SJCRH30 (cell line): ENCODE data around the gene SPATA13. TPM values are rescaled to one million over a fixed set of nuclear protein-coding genes. Genes with fewer than 3 reads are reported as not detected.
A peak's percentile ranks its signal among the peaks of the same experiment; 100 is the strongest.
"Not testable (repeated sequence)": the region's sequence is repeated elsewhere in the genome, so short reads cannot be mapped to it uniquely, and the experiment has no call there.

Experiments used
- DNase-seq, 2 experiments: peaks; one replicate each; pipeline ENCODE4 v3.0.0-alpha.2; 2015 to 2020
- H3K27ac ChIP-seq: fragments of 250-450 bp; sonication (Bioruptor Pico); 2 replicates; pipeline ENCODE4 v1.5.1; 2020; ENCODE audit warnings: mild to moderate bottlenecking, moderate library complexity
- H3K27me3 ChIP-seq: fragments of 250-450 bp; sonication (Bioruptor Pico); 2 replicates; pipeline ENCODE4 v1.5.1; 2020; ENCODE audit warnings: mild to moderate bottlenecking, moderate library complexity
- H3K36me3 ChIP-seq: fragments of 250-450 bp; sonication (Bioruptor Pico); 2 replicates; pipeline ENCODE4 v1.5.1; 2020; ENCODE audit warnings: mild to moderate bottlenecking, moderate library complexity
- H3K4me1 ChIP-seq: fragments of 250-450 bp; sonication (Bioruptor Pico); 2 replicates; pipeline ENCODE4 v1.5.1; 2020; ENCODE audit warnings: mild to moderate bottlenecking, moderate library complexity
- H3K4me3 ChIP-seq: fragments of 250-450 bp; sonication (Bioruptor Pico); 2 replicates; pipeline ENCODE4 v1.5.1; 2020; ENCODE audit warnings: mild to moderate bottlenecking, moderate library complexity
- H3K9me3 ChIP-seq: fragments of 250-450 bp; sonication (Bioruptor Pico); replicated peaks from 2 replicates; pipeline ENCODE4 v1.5.1; 2020; ENCODE audit warnings: mild to moderate bottlenecking, moderate library complexity
- total RNA-seq: library from RNA; depleted of rRNA; stranded (reverse); fragments of >200 nt; shearing (Covaris generic); gene quantifications from 2 replicates; pipeline ENCODE4 v1.2.3, GENCODE V29; 2014

SPATA13 gene
- total RNA-seq, 1 experiment from 2014 or later, result 23.0 TPM

DNA sequence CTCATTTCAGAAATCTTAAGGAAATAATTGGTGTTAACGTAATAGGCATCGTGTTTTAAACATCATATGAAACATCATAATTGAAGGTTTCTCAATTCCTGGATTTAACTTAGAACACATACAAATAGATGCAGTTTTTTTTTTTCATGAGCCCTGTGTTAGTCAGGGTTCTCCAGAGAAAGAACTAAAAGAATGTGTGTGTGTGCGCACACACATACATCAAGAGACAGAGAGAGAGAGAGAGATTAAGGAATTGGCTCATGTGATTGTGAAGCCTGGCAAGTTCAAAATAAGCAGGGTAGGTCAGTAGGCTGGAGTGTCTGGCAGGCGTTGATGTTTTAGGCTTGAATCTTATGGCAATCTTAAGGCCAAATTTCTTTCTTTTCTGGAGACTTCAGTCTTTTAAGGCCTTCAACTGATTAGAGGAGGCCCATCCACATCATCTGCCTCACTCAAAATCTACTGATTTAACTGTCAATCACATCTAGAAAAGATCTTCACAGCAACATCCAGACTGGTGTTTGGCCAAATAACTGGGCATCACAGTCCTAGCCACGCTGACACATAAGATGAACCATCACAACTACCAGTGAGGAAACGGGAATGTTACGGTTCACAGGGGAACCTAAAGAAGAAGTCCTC lies 25.2 kb downstream of the SPATA13 start:
- no peaks in the 10 kb centered on the region for H3K27me3 ChIP-seq
- DNase-seq, result no peak
- no peaks in the 10 kb centered on the region for H3K4me1 ChIP-seq
- no peak overlapping the region for H3K27ac ChIP-seq
- no peaks in the 10 kb centered on the region for H3K9me3 ChIP-seq
- H3K36me3 ChIP-seq, result no peaks in the 10 kb centered on the region
- H3K4me3 ChIP-seq, result no peak overlapping the region

DNA sequence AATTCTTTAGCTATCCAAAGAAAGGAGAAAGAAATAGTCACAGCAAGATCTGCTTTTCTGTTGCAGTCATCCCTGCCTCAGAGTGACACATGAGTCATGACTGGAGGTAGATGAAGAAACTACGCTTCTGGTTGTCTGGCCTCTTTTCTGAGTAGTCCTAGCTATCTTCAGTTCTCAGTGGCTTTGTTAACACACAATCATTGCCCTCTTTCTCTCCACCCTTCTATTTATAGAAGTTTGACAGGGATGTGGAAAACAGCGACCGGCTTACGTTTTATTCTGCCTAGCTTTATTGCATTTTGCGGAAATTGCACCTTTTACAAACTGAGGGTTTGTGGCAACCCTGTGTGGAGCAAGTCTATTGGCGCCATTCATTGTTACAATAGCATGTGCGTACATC lies 26.7 kb downstream of the SPATA13 start:
- no peak for DNase-seq
- H3K36me3 ChIP-seq, result peaks cover 3% of the 10 kb centered on the region; the same call in 1 of the 2 replicates
- H3K27me3 ChIP-seq, result no peaks in the 10 kb centered on the region
- H3K4me3 ChIP-seq, result no peak overlapping the region
- no peaks in the 10 kb centered on the region for H3K4me1 ChIP-seq
- H3K27ac ChIP-seq, result no peak overlapping the region
- H3K9me3 ChIP-seq, result no peaks in the 10 kb centered on the region

DNA sequence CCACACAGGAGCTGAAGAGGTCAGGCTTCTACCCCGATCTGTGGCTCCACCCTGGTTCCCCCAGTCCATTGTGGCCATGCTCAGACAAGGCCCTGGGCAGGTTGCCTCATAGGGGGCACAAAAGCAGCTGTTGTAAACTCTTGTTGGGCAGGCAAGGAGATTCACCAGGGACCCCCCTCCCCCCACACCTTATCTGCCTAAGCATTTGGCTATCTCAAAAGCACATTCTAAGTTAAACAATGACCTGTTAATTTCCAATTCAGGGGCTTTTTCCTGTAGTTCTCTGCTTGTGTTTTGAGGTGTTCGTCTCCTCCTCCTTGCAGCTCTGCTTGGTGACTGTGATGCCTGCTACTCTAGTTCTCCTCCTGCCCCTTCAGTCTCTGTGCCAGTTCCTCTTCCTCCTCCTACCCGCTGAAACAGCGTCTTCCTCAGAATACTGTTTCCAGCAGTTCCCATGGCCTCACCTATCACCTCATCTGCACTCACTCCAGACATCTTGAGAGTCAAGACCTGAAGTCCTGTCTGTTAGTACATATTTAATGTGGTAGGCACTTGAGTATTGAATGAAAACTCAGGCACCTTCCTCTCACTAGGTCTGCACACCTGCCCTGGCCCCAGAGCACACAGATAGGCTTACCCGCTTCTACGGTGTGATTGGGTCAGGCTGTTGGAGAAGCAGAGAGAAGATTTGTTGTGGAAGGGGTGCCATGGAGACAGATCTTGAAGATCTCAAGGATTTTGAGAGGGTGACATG lies 31.7 kb downstream of the SPATA13 start:
- DNase-seq, result no peak
- H3K36me3 ChIP-seq, result peaks cover 3% of the 10 kb centered on the region; the same call in 1 of the 2 replicates
- no peaks in the 10 kb centered on the region for H3K4me1 ChIP-seq
- H3K27me3 ChIP-seq, result no peaks in the 10 kb centered on the region
- H3K9me3 ChIP-seq, result no peaks in the 10 kb centered on the region
- H3K27ac ChIP-seq, result no peak overlapping the region
- no peak overlapping the region for H3K4me3 ChIP-seq

DNA sequence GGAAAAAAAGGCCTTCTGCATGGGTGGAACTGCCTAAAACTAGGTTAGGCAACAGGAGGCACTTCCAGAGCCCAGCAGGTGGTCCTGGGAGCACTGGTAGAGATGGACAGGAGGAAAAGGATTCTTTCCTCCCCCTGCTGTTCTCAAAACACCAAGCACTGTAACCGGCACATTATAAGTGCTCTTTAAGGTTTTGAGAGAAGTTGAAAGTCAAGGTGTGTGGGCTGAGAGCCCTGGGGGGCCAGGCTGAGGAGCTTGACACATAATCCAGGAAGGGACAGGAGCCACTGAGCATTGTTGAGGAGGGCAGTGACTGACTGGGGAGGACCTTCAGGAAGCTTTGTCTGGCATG lies 32.3 kb downstream of the SPATA13 start:
- 0 out of 2 replicates have a peak, but pooled peaks cover 3% of the 10 kb centered on the region for H3K9me3 ChIP-seq

DNA sequence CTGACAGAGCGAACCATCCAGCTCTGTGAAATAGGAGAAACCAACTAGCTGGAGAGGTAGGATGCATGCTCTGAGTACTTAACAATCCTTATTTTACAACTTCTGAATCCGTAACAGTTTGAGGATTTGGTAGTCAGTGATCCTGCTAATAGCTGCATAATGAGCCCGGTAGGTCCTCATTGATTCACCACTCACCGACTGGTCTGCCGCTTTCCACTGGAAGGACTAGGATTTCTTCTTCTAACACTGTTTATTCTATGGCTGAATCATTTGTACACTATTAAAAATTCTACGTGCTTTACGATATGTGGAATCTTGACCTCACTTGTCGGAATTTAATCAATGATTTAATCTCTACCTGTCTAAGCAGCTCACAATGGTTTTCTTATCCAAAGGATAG lies 33.9 kb downstream of the SPATA13 start:
- no peak for DNase-seq

More for the DNA sequence above, 32.3 kb downstream of the SPATA13 start:
- peaks cover 3% of the 10 kb centered on the region; the same call in 1 of the 2 replicates for H3K36me3 ChIP-seq
- H3K27me3 ChIP-seq, result no peaks in the 10 kb centered on the region
- no peaks in the 10 kb centered on the region for H3K4me1 ChIP-seq
- H3K27ac ChIP-seq, result no peak overlapping the region
- no peak for DNase-seq
- H3K4me3 ChIP-seq, result no peak overlapping the region

DNA sequence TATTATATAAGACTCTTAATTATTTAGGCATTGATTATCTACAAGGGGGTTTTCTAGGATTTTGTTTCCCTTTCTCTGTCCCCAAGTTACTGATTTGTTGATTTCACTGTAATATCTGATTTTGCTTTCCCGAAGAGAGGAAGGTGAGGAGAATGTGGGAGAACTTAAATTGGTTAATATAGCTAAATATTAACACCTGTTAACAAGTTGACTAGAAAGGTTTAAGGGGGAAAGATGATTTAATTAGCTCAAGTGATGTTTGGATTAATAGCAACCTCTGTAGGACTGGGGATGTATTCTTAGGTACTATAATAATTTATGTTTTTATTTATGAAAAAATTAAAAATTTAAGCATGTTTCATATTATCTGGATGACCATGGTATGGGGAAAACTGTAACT lies 35.1 kb downstream of the SPATA13 start:
- H3K9me3 ChIP-seq, result 0 out of 2 replicates have a peak, but pooled peaks cover 3% of the 10 kb centered on the region
- no peak for DNase-seq
- H3K4me3 ChIP-seq, result no peak overlapping the region
- peaks cover 3% of the 10 kb centered on the region; the same call in 1 of the 2 replicates for H3K36me3 ChIP-seq
- no peaks in the 10 kb centered on the region for H3K27me3 ChIP-seq
- no peaks in the 10 kb centered on the region for H3K4me1 ChIP-seq
- H3K27ac ChIP-seq, result no peak overlapping the region

More for the DNA sequence above, 33.9 kb downstream of the SPATA13 start:
- H3K4me1 ChIP-seq, result no peaks in the 10 kb centered on the region
- no peak overlapping the region for H3K4me3 ChIP-seq
- peaks cover 3% of the 10 kb centered on the region; the same call in 1 of the 2 replicates for H3K36me3 ChIP-seq
- H3K9me3 ChIP-seq, result 0 out of 2 replicates have a peak, but pooled peaks cover 3% of the 10 kb centered on the region
- no peak overlapping the region for H3K27ac ChIP-seq
- H3K27me3 ChIP-seq, result no peaks in the 10 kb centered on the region

DNA sequence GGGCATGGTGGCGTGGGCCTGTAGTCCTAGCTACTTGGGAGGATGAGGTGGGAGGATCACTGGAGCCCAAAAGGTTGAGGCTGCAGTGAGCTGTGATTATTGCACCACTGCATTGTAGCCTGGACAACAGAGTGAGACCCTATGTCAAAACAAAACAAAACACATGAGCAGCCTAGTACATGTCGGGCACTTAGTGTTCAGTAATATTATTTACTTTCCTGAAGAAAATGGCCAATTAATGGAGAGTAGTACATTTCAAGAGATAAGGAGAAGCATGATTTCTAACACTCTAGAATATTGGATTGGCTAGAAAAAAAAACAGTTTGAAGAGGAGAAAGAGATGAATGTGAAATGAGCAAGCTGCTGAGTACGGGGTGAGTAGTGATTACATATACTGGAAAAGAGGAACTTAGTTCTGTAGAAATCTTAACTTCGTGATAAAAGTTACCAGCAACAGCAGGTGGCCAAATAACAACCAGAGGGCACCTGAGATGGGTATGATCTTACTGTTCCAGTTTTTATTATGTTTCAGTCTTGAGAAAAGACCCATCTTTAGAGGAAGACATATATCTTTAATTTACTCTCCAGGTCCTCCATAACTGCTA lies 36.2 kb downstream of the SPATA13 start:
- Histone ChIP-seq H3K36me3 (no peaks in the 10 kb centered on the region), H3K4me3 (no peak overlapping the region), H3K27me3 (no peaks in the 10 kb centered on the region), H3K27ac (no peak overlapping the region), H3K4me1 (no peaks in the 10 kb centered on the region), H3K9me3 (0 out of 2 replicates have a peak, but pooled peaks cover 3% of the 10 kb centered on the region)
- no peak for DNase-seq

DNA sequence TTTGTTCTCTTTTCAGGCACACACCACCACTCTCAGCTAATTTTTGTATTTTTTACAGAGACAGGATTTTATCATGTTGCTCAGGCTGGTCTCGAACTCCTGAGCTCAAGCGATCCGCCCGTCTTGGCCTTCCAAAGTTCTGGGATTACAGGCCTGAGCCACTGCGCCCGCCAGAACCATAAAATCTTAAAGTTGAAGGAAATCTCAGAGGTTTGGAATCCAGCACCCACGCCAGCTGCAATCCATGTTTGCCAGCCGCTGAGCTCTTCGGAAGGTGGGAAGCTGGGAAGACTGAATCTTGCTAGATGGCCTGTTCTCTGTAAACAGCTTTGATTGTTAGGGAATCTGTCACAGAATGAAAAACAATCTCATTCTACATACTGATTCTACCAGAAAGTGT lies 38.5 kb downstream of the SPATA13 start:
- 0 out of 2 replicates have a peak, but pooled peaks cover 3% of the 10 kb centered on the region for H3K9me3 ChIP-seq
- no peak overlapping the region for H3K4me3 ChIP-seq
- DNase-seq, result no peak
- no peaks in the 10 kb centered on the region for H3K27me3 ChIP-seq
- H3K36me3 ChIP-seq, result no peaks in the 10 kb centered on the region
- H3K27ac ChIP-seq, result no peak overlapping the region
- peaks cover 8% of the 10 kb centered on the region for H3K4me1 ChIP-seq

DNA sequence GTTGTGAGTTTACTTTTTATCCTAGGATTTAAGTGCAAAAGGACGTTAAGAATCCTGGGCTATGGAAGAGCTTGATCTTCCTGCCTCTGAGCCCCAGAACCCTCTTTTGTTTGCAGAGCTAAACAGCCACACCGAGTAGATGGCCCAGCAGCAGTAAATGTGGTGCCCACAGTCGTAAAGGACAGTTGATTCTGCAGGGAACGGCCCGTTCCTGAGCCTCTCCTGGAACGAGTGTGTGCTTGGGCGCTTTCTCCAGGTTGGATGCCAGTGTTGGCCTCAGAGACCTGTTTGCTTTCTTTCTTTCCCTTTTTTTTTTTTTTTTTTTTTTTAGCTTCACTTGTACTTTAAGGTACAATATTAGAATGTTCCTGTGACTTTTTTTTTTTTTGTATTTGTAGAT lies 41.7 kb downstream of the SPATA13 start:
- peaks cover 10% of the 10 kb centered on the region for H3K4me1 ChIP-seq
- no peak overlapping the region for H3K4me3 ChIP-seq
- no peaks in the 10 kb centered on the region for H3K36me3 ChIP-seq
- H3K27ac ChIP-seq, result no peak overlapping the region
- 0 out of 2 replicates have a peak, but pooled peaks cover 3% of the 10 kb centered on the region for H3K9me3 ChIP-seq
- H3K27me3 ChIP-seq, result no peaks in the 10 kb centered on the region
- DNase-seq, result no peak

DNA sequence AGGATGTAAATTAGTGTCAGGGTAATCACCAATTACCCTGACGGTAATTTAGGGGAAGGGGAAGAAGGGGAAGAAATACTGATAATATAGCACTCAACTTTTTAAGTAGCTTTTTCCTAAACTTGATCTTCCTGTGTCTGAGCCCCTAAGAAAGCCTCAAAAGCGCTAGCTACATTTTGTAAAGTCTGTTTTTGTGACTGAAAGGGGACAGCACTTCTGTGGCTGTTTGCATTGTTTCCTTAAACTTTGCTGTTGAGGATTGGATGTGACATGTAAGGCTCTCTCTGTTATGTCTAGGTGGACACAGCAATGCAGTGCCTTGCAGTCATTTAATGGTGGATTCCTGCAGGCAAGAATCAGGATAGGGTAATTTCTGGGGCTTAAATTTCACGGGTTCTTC lies 42.8 kb downstream of the SPATA13 start:
- H3K27ac ChIP-seq, result no peak overlapping the region
- no peaks in the 10 kb centered on the region for H3K27me3 ChIP-seq
- peaks cover 10% of the 10 kb centered on the region for H3K4me1 ChIP-seq
- no peaks in the 10 kb centered on the region for H3K36me3 ChIP-seq
- no peaks in the 10 kb centered on the region for H3K9me3 ChIP-seq
- DNase-seq, result no peak
- H3K4me3 ChIP-seq, result no peak overlapping the region

DNA sequence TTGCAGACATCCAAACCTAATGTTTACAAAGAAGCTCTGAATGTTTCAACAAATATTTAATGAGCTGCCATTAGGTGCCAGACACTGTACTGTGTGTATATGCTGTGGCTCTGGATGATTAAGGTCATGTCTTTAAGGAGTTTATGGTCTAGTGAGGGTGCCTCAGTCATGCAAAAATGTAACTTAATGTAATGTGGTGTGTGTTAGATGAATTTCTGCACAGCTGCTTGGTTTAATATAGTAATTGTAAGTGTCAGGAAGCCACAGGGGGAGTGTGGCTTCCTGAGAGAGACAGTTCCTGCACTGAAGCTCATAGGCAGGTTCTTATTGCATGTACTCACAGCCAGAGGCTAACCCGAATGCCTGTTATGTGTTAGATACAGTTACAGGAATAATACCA lies 43.3 kb downstream of the SPATA13 start:
- DNase-seq, result peak in 1 of 2 experiments; percentile 68
- Histone ChIP-seq H3K36me3 (no peaks in the 10 kb centered on the region), H3K27me3 (no peaks in the 10 kb centered on the region), H3K27ac (no peak overlapping the region), H3K9me3 (no peaks in the 10 kb centered on the region), H3K4me1 (peaks cover 10% of the 10 kb centered on the region), H3K4me3 (no peak overlapping the region)

DNA sequence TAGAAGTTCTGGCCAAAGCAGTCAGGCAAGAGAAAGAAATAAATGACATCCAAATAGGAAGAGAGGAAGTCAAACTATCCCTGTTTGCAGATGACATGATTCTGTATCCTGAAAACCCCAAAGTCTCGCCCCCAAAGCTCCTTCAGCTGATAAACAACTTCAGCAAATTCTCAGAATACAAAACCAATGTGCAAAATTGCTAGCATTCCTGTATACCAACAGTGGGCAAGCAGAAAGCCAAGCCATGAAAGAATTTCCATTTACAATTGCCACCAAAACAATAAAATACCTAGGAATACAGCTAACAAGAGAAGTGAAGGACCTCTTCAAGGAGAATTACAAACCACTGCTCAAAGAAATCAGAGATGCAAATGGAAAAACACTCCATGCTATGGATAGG lies 44.6 kb downstream of the SPATA13 start:
- DNase-seq, H3K4me1 ChIP-seq, H3K27ac ChIP-seq, H3K36me3 ChIP-seq, H3K9me3 ChIP-seq, H3K4me3 ChIP-seq, H3K27me3 ChIP-seq: not testable (repeated sequence)

DNA sequence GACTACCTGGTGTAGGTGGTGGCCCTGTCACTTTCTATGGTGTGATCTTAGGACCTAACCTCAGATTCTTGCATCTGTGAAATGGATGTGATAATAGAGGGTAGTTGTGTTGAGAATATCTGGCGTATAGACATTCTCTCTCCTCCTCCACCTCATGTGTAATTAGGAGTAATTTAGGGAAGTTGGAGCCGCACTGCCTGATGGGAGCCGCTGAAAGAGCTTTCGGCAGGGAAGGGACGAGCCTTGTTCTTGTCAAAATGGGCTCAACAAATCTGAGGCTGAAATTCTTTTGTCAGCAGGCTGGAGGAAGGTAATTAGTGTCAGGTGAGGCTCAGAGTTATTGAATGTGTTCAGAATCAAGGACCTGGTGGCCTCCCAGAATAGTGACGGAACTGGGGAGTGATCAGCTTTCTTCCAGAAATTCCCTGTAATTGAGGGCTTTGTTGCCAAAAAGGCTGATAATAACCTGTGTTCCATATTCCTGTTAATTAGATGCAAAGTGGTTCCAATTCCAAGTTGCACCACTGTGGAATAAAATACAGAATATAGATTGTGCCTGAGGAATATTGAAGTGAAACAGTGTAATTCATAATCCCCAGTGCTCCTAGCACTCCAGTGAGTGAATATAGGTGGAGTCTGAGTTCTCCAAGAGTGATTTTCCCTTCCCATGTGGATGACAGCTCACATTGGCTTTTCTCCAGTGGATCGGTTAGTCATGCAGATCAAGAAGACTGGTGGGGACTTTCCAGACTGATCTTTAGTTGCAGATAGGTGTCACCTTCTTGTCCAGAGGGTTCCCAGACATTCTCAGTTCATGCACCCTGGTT lies 47.5 kb downstream of the SPATA13 start:
- Histone ChIP-seq H3K4me3 (no peak overlapping the region), H3K36me3 (no peaks in the 10 kb centered on the region), H3K27me3 (no peaks in the 10 kb centered on the region), H3K4me1 (peaks cover 10% of the 10 kb centered on the region), H3K9me3 (no peaks in the 10 kb centered on the region), H3K27ac (no peak overlapping the region; the same call in 1 of the 2 replicates)
- DNase-seq, result peak in 1 of 2 experiments; percentile 46

DNA sequence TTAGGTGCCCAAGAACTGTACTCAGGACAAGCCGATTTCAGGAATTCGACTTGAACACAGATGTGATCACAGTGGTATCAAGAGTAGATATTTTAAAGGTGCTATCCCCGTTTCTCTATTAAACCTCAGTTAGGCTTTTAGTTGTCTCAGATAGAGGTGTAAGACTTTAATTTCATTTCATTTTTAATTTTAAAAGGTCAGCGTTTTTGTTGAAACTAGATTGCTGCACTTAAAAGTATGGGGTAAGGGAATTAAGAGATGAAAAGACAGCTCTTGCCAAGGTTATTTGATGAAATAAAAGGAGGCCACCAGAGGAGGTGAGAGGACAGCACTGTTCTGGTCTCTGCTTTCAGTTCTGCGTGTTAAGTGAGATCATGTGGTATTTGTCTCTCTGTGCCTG lies 48.6 kb downstream of the SPATA13 start:
- Histone ChIP-seq H3K4me1 (peaks cover under 1% of the 10 kb centered on the region), H3K36me3 (no peaks in the 10 kb centered on the region), H3K27ac (no peak overlapping the region), H3K4me3 (no peak overlapping the region), H3K27me3 (no peaks in the 10 kb centered on the region), H3K9me3 (no peaks in the 10 kb centered on the region)
- no peak for DNase-seq
